SU-DHL-6 (cell line): ENCODE data around the gene TCF12.

ENCODE experiments used
- H2AFZ ChIP-seq: fragments of 200-600 bp; sonication (generic); 2 replicates; pipeline ENCODE4 v1.6.1; 2014; ENCODE audit warnings: low read depth, mild to moderate bottlenecking, moderate library complexity, mixed read lengths, antibody characterized with exemption, low read length; ENCODE audit not compliant: severe bottlenecking
- H3F3A ChIP-seq: fragments of 200-600 bp; shearing (Covaris generic); 2 replicates; pipeline ENCODE4 v1.6.0; 2016; ENCODE audit warnings: antibody characterized with exemption, mild to moderate bottlenecking; ENCODE audit not compliant: insufficient read depth
- H3K27ac ChIP-seq: fragments of 200-600 bp; sonication (generic); 2 replicates; pipeline ENCODE4 v1.5.1; 2016; ENCODE audit warnings: low read depth, mild to moderate bottlenecking, low read length, moderate library complexity, mixed read lengths
- H3K27me3 ChIP-seq: fragments of 200-600 bp; sonication (generic), shearing (Covaris generic); 2 replicates; pipeline ENCODE4 v1.6.0; 2014; ENCODE audit warnings: mild to moderate bottlenecking, low read length
- H3K36me3 ChIP-seq: fragments of 200-600 bp; sonication (generic); 2 replicates; pipeline ENCODE4 v1.6.1; 2014; ENCODE audit warnings: mild to moderate bottlenecking, low read length, mixed read lengths
- H3K4me2 ChIP-seq: fragments of 300-600, 200-600 bp; shearing (Covaris generic), sonication (generic); 2 replicates; pipeline ENCODE4 v1.6.0; 2014; ENCODE audit warnings: low read length, low read depth, mild to moderate bottlenecking; ENCODE audit not compliant: poor library complexity, severe bottlenecking
- H3K4me3 ChIP-seq: fragments of 200-600 bp; sonication (generic); 2 replicates; pipeline ENCODE4 v1.5.1; 2014; ENCODE audit warnings: antibody characterized with exemption, low read length, mild to moderate bottlenecking, mixed read lengths; ENCODE audit not compliant: insufficient read depth, poor library complexity, severe bottlenecking
- H3K79me2 ChIP-seq: fragments of 200-600 bp; sonication (generic); 2 replicates; pipeline ENCODE4 v1.6.1; 2014; ENCODE audit warnings: mild to moderate bottlenecking, low read length, moderate library complexity; ENCODE audit not compliant: insufficient read depth
- H3K9ac ChIP-seq: fragments of 200-600 bp; sonication (generic); 2 replicates; pipeline ENCODE4 v1.7.0; 2014; ENCODE audit warnings: mild to moderate bottlenecking, low read length
- H3K9me2 ChIP-seq: fragments of 200-600 bp; sonication (generic); replicated peaks from 2 replicates; pipeline ENCODE4 v1.6.1; 2014; ENCODE audit warnings: low read length; ENCODE audit not compliant: insufficient read depth
- H3K9me3 ChIP-seq: fragments of 200-600 bp; sonication (generic); 2 replicates; pipeline ENCODE4 v1.6.1; 2014; ENCODE audit warnings: low read length, mixed read lengths; ENCODE audit not compliant: insufficient read depth
- H4K20me1 ChIP-seq: fragments of 200-600 bp; sonication (generic); 2 replicates; pipeline ENCODE4 v1.6.1; 2014; ENCODE audit warnings: low read depth, mild to moderate bottlenecking, antibody characterized with exemption, low read length, moderate library complexity, mixed read lengths
- CTCF ChIP-seq: fragments of 200-600 bp; sonication (generic); IDR thresholded peaks from one replicate; pipeline ENCODE4 v1.5.1; 2017; ENCODE audit warnings: antibody characterized with exemption, mild to moderate bottlenecking, low read length, moderate library complexity; ENCODE audit not compliant: insufficient read depth, poor library complexity, severe bottlenecking
- EZH2phosphoT487 ChIP-seq: fragments of 200-600 bp; sonication (generic), shearing (Covaris generic); conservative IDR thresholded peaks from 2 replicates; pipeline ENCODE4 v1.6.1; 2018; ENCODE audit warnings: mild to moderate bottlenecking, antibody characterized with exemption, low read length, moderate library complexity, mixed read lengths

The TCF12 gene

GRCh38 chr15:57221134-57221533 is 302.7 kb downstream of the TCF12 start:
- Histone ChIP-seq H3F3A (peaks cover 4% of the 10 kb centered on the region; the same call in 1 of the 2 replicates), H4K20me1 (no peaks in the 10 kb centered on the region), H3K4me3 (no peak overlapping the region), H3K27ac (no peak overlapping the region), H3K4me2 (no peak overlapping the region), H3K36me3 (no peaks in the 10 kb centered on the region), H3K9me3 (no peaks in the 10 kb centered on the region), H3K9ac (no peak overlapping the region), H3K27me3 (no peaks in the 10 kb centered on the region), H3K79me2 (0 out of 2 replicates have a peak, but pooled peaks cover 7% of the 10 kb centered on the region), H2AFZ (no peak overlapping the region), H3K9me2 (no peaks in the 10 kb centered on the region)
- no peak for TF ChIP-seq EZH2phosphoT487
- TF ChIP-seq CTCF, result no peak

- H4K20me1 ChIP-seq, result no peaks in the 10 kb centered on the region
Observed at GRCh38 chr15:57223345-57223744, 304.9 kb downstream of the TCF12 start.

GRCh38 chr15:57223887-57224286 is 305.4 kb downstream of the TCF12 start:
- Histone ChIP-seq H3K36me3 (no peaks in the 10 kb centered on the region), H3K4me2 (no peak overlapping the region), H3K9me2 (no peaks in the 10 kb centered on the region), H3K4me3 (no peak overlapping the region), H3K27ac (no peak overlapping the region), H3K27me3 (no peaks in the 10 kb centered on the region), H3K9me3 (no peaks in the 10 kb centered on the region), H3K79me2 (0 out of 2 replicates have a peak, but pooled peaks cover 7% of the 10 kb centered on the region), H3K9ac (no peak overlapping the region), H2AFZ (no peak overlapping the region), H3F3A (peaks cover 4% of the 10 kb centered on the region; the same call in 1 of the 2 replicates), H4K20me1 (no peaks in the 10 kb centered on the region)
- TF ChIP-seq CTCF, result no peak
- TF ChIP-seq EZH2phosphoT487, result no peak

More at GRCh38 chr15:57223345-57223744, 304.9 kb downstream of the TCF12 start:
- peaks cover 4% of the 10 kb centered on the region; the same call in 1 of the 2 replicates for H3F3A ChIP-seq
- no peak overlapping the region for H3K9ac ChIP-seq
- no peaks in the 10 kb centered on the region for H3K36me3 ChIP-seq
- no peak overlapping the region for H3K4me3 ChIP-seq
- no peaks in the 10 kb centered on the region for H3K27me3 ChIP-seq
- no peak overlapping the region for H3K27ac ChIP-seq
- H3K4me2 ChIP-seq, result no peak overlapping the region
- H3K9me2 ChIP-seq, result no peaks in the 10 kb centered on the region
- no peak overlapping the region for H2AFZ ChIP-seq
- no peak for TF ChIP-seq EZH2phosphoT487
- TF ChIP-seq CTCF, result no peak
- 0 out of 2 replicates have a peak, but pooled peaks cover 7% of the 10 kb centered on the region for H3K79me2 ChIP-seq
- no peaks in the 10 kb centered on the region for H3K9me3 ChIP-seq
